HepG2 (cell line): ENCODE measurements around the gene BCLAF1. TPM values are rescaled to one million over a fixed set of nuclear protein-coding genes. Genes with fewer than 3 reads are reported as not detected.

Experiments used
- IRF2 ChIP-seq: IDR thresholded peaks from 2 replicates; pipeline ENCODE4 v1.6.1; 2018; ENCODE audit warnings: missing genetic modification reagents, missing compliant biosample characterization
- JUND ChIP-seq: sonication (generic); formaldehyde crosslinking; IDR thresholded peaks from 2 replicates; pipeline ENCODE4 v1.8.0; 2022; ENCODE audit warnings: mild to moderate bottlenecking, missing genetic modification reagents
- MAFF ChIP-seq: IDR thresholded peaks from 2 replicates; pipeline ENCODE4 v1.6.1; 2011; ENCODE audit warnings: low read depth, low read length, improper control_type of control experiment
- MIER2 ChIP-seq: IDR thresholded peaks from 2 replicates; pipeline ENCODE4 v1.6.1; 2016; ENCODE audit warnings: missing biosample characterization, missing genetic modification reagents
- PAXIP1 ChIP-seq: sonication (generic); formaldehyde crosslinking; conservative IDR thresholded peaks from 2 replicates; pipeline ENCODE4 v1.4.0; 2020; ENCODE audit warnings: mild to moderate bottlenecking, missing genetic modification reagents, moderate library complexity
- ZFP41 ChIP-seq: sonication (generic); formaldehyde crosslinking; IDR thresholded peaks from 2 replicates; pipeline ENCODE4 v1.4.0; 2020; ENCODE audit warnings: mild to moderate bottlenecking, missing genetic modification reagents, borderline replicate concordance
- ZMYM2 ChIP-seq: sonication (generic); formaldehyde crosslinking; IDR thresholded peaks from 2 replicates; pipeline ENCODE4 v1.8.0; 2022; ENCODE audit warnings: mild to moderate bottlenecking, missing genetic modification reagents
- ZNF138 ChIP-seq: sonication (generic); formaldehyde crosslinking; IDR thresholded peaks from 2 replicates; pipeline ENCODE4 v1.5.0; 2020; ENCODE audit warnings: mild to moderate bottlenecking, low read depth, missing genetic modification reagents
- ZNF383 ChIP-seq: sonication (generic); formaldehyde crosslinking; IDR thresholded peaks from 2 replicates; pipeline ENCODE4 v1.4.0; 2020; ENCODE audit warnings: missing genetic modification reagents, mild to moderate bottlenecking, borderline replicate concordance
- ZNF431 ChIP-seq: sonication (generic); formaldehyde crosslinking; IDR thresholded peaks from 2 replicates; pipeline ENCODE4 v1.9.0; 2022; ENCODE audit warnings: missing genetic modification reagents, low read depth, mild to moderate bottlenecking, borderline replicate concordance
- ZNF510 ChIP-seq: sonication (generic); formaldehyde crosslinking; IDR thresholded peaks from 2 replicates; pipeline ENCODE4 v1.4.0; 2020; ENCODE audit warnings: low read depth, mild to moderate bottlenecking, missing genetic modification reagents
- ZNF552 ChIP-seq: sonication (generic); formaldehyde crosslinking; IDR thresholded peaks from 2 replicates; pipeline ENCODE4 v1.9.0; 2022; ENCODE audit warnings: missing genetic modification reagents, mild to moderate bottlenecking, borderline replicate concordance
- ZNF556 ChIP-seq: sonication (generic); formaldehyde crosslinking; IDR thresholded peaks from 2 replicates; pipeline ENCODE4 v1.4.0; 2020; ENCODE audit warnings: mild to moderate bottlenecking, missing genetic modification reagents, borderline replicate concordance
- ZNF562 ChIP-seq: sonication (generic); formaldehyde crosslinking; IDR thresholded peaks from 2 replicates; pipeline ENCODE4 v1.8.0; 2022; ENCODE audit warnings: missing genetic modification reagents, borderline replicate concordance
- ZNF749 ChIP-seq: sonication (generic); formaldehyde crosslinking; IDR thresholded peaks from 2 replicates; pipeline ENCODE4 v1.8.0; 2022; ENCODE audit warnings: mild to moderate bottlenecking, missing genetic modification reagents, moderate library complexity, borderline replicate concordance
- ZNF878 ChIP-seq: sonication (generic); formaldehyde crosslinking; IDR thresholded peaks from 2 replicates; pipeline ENCODE4 v1.8.1; 2023; ENCODE audit warnings: mild to moderate bottlenecking, missing genetic modification reagents, moderate library complexity
- polyA plus RNA-seq, 8 experiments: library from polyadenylated mRNA; depleted of rRNA in 3 of 8; stranded (reverse) in 7 of 8; unstranded in 1 of 8; fragments of >200 nt; fragmentation: Illumina TruSeq in 4 of 8; extraction: Trizol in 4 of 8; gene quantifications; 2 replicates each; pipeline versions ENCODE4 v1.2.1 to v1.2.3, GENCODE V29; 2011 to 2016; ENCODE audit warnings: low read depth in 4 of 8, missing spikeins in 1 of 8, mixed read lengths in 1 of 8; ENCODE audit not compliant: insufficient read depth in 1 of 8
- total RNA-seq, 5 experiments: library from RNA; depleted of rRNA; stranded (reverse); fragments of >200 nt; fragmentation: Illumina TruSeq; extraction: Trizol; gene quantifications; 2 replicates each; pipeline ENCODE4 v1.2.3, GENCODE V29; 2016; ENCODE audit warnings: low read depth in 1 of 5
- TF ChIP-seq, protein P1 (sequence below): sonication (generic); formaldehyde crosslinking; IDR thresholded peaks from 2 replicates; pipeline ENCODE4 v1.9.0; 2022; ENCODE audit warnings: missing genetic modification reagents, mild to moderate bottlenecking, borderline replicate concordance
- TF ChIP-seq, protein P2 (sequence below): sonication (generic); formaldehyde crosslinking; IDR thresholded peaks from 2 replicates; pipeline ENCODE4 v1.4.0; 2020; ENCODE audit warnings: mild to moderate bottlenecking, missing genetic modification reagents
- TF ChIP-seq, protein P3 (sequence below): IDR thresholded peaks from 2 replicates; pipeline ENCODE4 v1.6.1; 2016; ENCODE audit warnings: mild to moderate bottlenecking

Gene BCLAF1
- total and polyA plus RNA-seq, 2 of the 13 experiments (the other 11 are each of a cell fraction or from before 2014, with no cell fraction given): 55.3 to 292 TPM

GRCh38 chr6:136249811-136250685 lies 39.6 kb downstream of the BCLAF1 start, which contains the start of gene MTFR2 (continued):
- no peak; the same call in 1 of the 2 replicates for TF ChIP-seq ZNF383 (CRISPR knock-in tag)
- TF ChIP-seq ZNF552 (CRISPR knock-in tag): no peak
- TF ChIP-seq, protein P1, sequence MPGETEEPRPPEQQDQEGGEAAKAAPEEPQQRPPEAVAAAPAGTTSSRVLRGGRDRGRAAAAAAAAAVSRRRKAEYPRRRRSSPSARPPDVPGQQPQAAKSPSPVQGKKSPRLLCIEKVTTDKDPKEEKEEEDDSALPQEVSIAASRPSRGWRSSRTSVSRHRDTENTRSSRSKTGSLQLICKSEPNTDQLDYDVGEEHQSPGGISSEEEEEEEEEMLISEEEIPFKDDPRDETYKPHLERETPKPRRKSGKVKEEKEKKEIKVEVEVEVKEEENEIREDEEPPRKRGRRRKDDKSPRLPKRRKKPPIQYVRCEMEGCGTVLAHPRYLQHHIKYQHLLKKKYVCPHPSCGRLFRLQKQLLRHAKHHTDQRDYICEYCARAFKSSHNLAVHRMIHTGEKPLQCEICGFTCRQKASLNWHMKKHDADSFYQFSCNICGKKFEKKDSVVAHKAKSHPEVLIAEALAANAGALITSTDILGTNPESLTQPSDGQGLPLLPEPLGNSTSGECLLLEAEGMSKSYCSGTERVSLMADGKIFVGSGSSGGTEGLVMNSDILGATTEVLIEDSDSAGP (CRISPR knock-in tag): peak; percentile 90; the same call in 1 of the 2 replicates
- peak; percentile 14; the same call in 1 of the 2 replicates for TF ChIP-seq MIER2 (CRISPR knock-in tag)
- TF ChIP-seq ZNF878 (CRISPR knock-in tag): peak; percentile 96
- TF ChIP-seq, protein P2, sequence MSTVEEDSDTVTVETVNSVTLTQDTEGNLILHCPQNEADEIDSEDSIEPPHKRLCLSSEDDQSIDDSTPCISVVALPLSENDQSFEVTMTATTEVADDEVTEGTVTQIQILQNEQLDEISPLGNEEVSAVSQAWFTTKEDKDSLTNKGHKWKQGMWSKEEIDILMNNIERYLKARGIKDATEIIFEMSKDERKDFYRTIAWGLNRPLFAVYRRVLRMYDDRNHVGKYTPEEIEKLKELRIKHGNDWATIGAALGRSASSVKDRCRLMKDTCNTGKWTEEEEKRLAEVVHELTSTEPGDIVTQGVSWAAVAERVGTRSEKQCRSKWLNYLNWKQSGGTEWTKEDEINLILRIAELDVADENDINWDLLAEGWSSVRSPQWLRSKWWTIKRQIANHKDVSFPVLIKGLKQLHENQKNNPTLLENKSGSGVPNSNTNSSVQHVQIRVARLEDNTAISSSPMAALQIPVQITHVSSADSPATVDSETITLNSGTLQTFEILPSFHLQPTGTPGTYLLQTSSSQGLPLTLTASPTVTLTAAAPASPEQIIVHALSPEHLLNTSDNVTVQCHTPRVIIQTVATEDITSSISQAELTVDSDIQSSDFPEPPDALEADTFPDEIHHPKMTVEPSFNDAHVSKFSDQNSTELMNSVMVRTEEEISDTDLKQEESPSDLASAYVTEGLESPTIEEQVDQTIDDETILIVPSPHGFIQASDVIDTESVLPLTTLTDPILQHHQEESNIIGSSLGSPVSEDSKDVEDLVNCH (CRISPR knock-in tag): no peak
- no peak for TF ChIP-seq ZFP41 (CRISPR knock-in tag)
- TF ChIP-seq ZNF749 (CRISPR knock-in tag): peak; percentile 90
- 0 out of 2 replicates have a peak, but pooled peaks have one; percentile 35 for TF ChIP-seq ZNF138 (CRISPR knock-in tag)
- TF ChIP-seq ZNF431: peak; percentile 78; the same call in 1 of the 2 replicates
- TF ChIP-seq JUND (CRISPR knock-in tag): 0 out of 2 replicates have a peak, but pooled peaks have one; percentile 36
- no peak for TF ChIP-seq ZNF562 (CRISPR knock-in tag)
- peak; percentile 84 for TF ChIP-seq IRF2 (CRISPR knock-in tag)
- TF ChIP-seq MAFF: peak; percentile 43; the same call in 1 of the 2 replicates
- peak; percentile 85; the same call in 1 of the 2 replicates for TF ChIP-seq ZNF510
- peak; percentile 64; the same call in 1 of the 2 replicates for TF ChIP-seq ZNF556 (CRISPR knock-in tag)
- no peak for TF ChIP-seq ZMYM2 (CRISPR knock-in tag)
- TF ChIP-seq, protein P3, sequence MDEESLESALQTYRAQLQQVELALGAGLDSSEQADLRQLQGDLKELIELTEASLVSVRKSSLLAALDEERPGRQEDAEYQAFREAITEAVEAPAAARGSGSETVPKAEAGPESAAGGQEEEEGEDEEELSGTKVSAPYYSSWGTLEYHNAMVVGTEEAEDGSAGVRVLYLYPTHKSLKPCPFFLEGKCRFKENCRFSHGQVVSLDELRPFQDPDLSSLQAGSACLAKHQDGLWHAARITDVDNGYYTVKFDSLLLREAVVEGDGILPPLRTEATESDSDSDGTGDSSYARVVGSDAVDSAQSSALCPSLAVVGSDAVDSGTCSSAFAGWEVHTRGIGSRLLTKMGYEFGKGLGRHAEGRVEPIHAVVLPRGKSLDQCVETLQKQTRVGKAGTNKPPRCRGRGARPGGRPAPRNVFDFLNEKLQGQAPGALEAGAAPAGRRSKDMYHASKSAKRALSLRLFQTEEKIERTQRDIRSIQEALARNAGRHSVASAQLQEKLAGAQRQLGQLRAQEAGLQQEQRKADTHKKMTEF (CRISPR knock-in tag): peak; percentile 75
- TF ChIP-seq PAXIP1 (CRISPR knock-in tag): peak; percentile 42
